ENCODE data around the gene BTBD7. TPM values are rescaled to one million over a fixed set of nuclear protein-coding genes. Genes with fewer than 3 reads are reported as not detected.

The BTBD7 gene
- total RNA-seq, 1 donor from 2014 or later: 53.2 TPM

DNA sequence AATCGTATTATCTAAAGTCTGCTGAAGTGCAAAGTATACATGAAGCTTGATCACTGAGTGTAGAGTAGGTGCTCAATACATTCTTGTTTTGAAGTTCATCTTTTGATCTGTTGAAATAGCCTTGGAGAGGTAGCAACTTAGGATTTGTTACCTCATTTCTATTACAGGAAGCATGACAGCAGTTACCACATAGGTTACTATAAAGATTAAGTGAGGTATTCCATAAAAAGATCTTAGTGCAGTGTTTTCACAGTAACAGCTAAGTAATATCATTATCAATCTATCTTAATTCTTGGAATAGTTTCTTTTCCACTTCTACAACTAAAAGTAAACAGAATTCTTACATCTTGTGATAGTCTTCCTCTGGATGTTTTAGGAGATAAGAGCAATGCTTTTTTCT lies 50.9 kb downstream of the BTBD7 start:
- peaks cover 4% of the 10 kb centered on the region for H4K20me1 ChIP-seq (ENCODE audit: insufficient read depth, low read length)
- TF ChIP-seq EZH2 (IDR thresholded peaks at IDR 0.05; ENCODE audit: insufficient read depth, low read length): no peak
- TF ChIP-seq, protein P1, sequence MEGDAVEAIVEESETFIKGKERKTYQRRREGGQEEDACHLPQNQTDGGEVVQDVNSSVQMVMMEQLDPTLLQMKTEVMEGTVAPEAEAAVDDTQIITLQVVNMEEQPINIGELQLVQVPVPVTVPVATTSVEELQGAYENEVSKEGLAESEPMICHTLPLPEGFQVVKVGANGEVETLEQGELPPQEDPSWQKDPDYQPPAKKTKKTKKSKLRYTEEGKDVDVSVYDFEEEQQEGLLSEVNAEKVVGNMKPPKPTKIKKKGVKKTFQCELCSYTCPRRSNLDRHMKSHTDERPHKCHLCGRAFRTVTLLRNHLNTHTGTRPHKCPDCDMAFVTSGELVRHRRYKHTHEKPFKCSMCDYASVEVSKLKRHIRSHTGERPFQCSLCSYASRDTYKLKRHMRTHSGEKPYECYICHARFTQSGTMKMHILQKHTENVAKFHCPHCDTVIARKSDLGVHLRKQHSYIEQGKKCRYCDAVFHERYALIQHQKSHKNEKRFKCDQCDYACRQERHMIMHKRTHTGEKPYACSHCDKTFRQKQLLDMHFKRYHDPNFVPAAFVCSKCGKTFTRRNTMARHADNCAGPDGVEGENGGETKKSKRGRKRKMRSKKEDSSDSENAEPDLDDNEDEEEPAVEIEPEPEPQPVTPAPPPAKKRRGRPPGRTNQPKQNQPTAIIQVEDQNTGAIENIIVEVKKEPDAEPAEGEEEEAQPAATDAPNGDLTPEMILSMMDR (IDR thresholded peaks at IDR 0.05; ENCODE audit: insufficient read depth, low read depth, low read length): no peak
- DNase-seq (ENCODE audit: low read depth): peak; percentile 53
- Mint-ChIP-seq H3K27ac (ENCODE audit: unreplicated experiment) (no peak overlapping the region), H3K36me3 (ENCODE audit: low read depth, unreplicated experiment) (peaks cover 2% of the 10 kb centered on the region), H3K4me1 (ENCODE audit: low read depth, unreplicated experiment) (peaks cover 23% of the 10 kb centered on the region), H3K27me3 (ENCODE audit: low read depth, unreplicated experiment) (no peaks in the 10 kb centered on the region), H3K9me3 (ENCODE audit: unreplicated experiment) (no peaks in the 10 kb centered on the region), H3K4me3 (ENCODE audit: unreplicated experiment) (no peak overlapping the region)
- FAIRE-seq: no peak
- H3K79me2 ChIP-seq (ENCODE audit: insufficient read depth, low read length): peaks cover 45% of the 10 kb centered on the region
- no peak overlapping the region for H3K27ac ChIP-seq (ENCODE audit: low read depth, low read length)
- peaks cover 12% of the 10 kb centered on the region for H3K4me1 ChIP-seq (ENCODE audit: insufficient read depth, low read length)
- H3K36me3 ChIP-seq (ENCODE audit: insufficient read depth, low read length): no peaks in the 10 kb centered on the region
- no peaks in the 10 kb centered on the region for H3K9me3 ChIP-seq (ENCODE audit: insufficient read depth, low read depth, low read length)
- no peaks in the 10 kb centered on the region for H3K27me3 ChIP-seq (ENCODE audit: insufficient read depth, low read length)
- H3K9ac ChIP-seq (ENCODE audit: low read length): no peak overlapping the region
- H3K4me3 ChIP-seq (ENCODE audit: insufficient read depth, low read depth, low read length): no peak overlapping the region
- H3K4me2 ChIP-seq (ENCODE audit: low read length): no peak overlapping the region
- no peak overlapping the region for H2AFZ ChIP-seq (ENCODE audit: low read depth, low read length)

DNA sequence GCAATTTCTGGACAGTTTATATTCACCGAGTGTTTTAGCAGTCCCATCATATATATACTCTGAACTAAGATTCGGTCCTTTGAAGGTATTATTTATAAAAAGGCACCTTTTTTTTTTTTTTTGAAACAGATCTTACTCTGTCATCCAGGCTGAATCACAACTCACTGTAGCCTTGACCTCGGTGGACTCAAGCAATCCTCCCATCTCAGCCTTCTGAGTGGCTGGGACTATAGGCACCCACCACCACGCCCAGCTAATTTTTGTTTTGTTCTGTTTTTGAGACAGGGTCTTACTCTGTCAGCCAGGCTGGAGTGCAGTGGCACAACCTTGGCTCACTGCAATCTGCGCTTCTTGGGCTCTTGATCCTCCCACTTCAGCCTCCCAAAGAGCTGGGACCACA lies 52.1 kb downstream of the BTBD7 start:
- peaks cover under 1% of the 10 kb centered on the region for H3K4me1 ChIP-seq (ENCODE audit: insufficient read depth, low read length)
- no peaks in the 10 kb centered on the region for H3K27me3 Mint-ChIP-seq (ENCODE audit: low read depth, unreplicated experiment)
- TF ChIP-seq EZH2 (IDR thresholded peaks at IDR 0.05; ENCODE audit: insufficient read depth, low read length): no peak
- TF ChIP-seq, protein P1 (IDR thresholded peaks at IDR 0.05; ENCODE audit: insufficient read depth, low read depth, low read length): no peak
- no peak overlapping the region for H3K4me3 ChIP-seq (ENCODE audit: insufficient read depth, low read depth, low read length)
- no peak for DNase-seq (ENCODE audit: low read depth)
- no peak overlapping the region for H2AFZ ChIP-seq (ENCODE audit: low read depth, low read length)
- H3K36me3 ChIP-seq (ENCODE audit: insufficient read depth, low read length): no peaks in the 10 kb centered on the region
- H3K9me3 ChIP-seq (ENCODE audit: insufficient read depth, low read depth, low read length): no peaks in the 10 kb centered on the region
- H3K9me3 Mint-ChIP-seq (ENCODE audit: unreplicated experiment): no peaks in the 10 kb centered on the region
- peaks cover 46% of the 10 kb centered on the region for H3K79me2 ChIP-seq (ENCODE audit: insufficient read depth, low read length)
- no peak overlapping the region for H3K4me3 Mint-ChIP-seq (ENCODE audit: unreplicated experiment)
- no peak overlapping the region for H3K27ac Mint-ChIP-seq (ENCODE audit: unreplicated experiment)
- no peaks in the 10 kb centered on the region for H3K36me3 Mint-ChIP-seq (ENCODE audit: low read depth, unreplicated experiment)
- H3K4me2 ChIP-seq (ENCODE audit: low read length): no peak overlapping the region
- H3K27ac ChIP-seq (ENCODE audit: low read depth, low read length): no peak overlapping the region
- H3K4me1 Mint-ChIP-seq (ENCODE audit: low read depth, unreplicated experiment): peaks cover 16% of the 10 kb centered on the region
- no peak overlapping the region for H3K9ac ChIP-seq (ENCODE audit: low read length)
- no peaks in the 10 kb centered on the region for H3K27me3 ChIP-seq (ENCODE audit: insufficient read depth, low read length)
- H4K20me1 ChIP-seq (ENCODE audit: insufficient read depth, low read length): peaks cover 6% of the 10 kb centered on the region
- no peak for FAIRE-seq

DNA sequence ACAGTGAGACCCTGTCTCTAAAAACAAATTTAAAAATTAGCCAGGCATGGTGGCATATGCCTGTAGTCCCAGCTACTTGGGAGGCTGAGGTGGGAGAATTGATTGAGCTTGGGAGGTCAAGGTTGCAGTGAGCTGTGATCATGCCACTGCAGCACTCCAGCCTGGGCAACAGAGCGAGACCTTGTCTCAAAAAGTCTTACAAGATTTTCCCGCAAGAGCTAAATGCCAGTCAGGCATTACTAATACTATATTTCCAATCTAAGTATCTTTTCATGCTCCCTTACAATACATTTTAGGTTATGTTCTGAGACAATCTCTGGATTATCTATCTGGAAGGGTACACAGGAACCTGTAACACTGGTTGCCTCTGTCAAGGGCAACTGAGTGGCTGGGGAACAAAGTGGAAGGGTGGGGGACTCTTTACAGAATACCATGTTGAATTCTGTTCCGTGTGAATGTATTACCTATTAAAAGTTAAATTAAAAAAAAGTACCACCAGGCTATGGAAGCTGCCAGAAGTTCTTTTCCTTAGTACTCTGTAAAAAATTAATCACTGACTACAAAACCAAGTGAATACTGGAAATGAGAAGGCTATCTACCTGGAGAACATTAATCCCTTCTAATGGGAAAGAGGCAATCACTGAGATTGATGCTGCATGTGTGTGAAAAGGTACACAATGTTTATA lies 56.7 kb downstream of the BTBD7 start:
- peaks cover 9% of the 10 kb centered on the region for H4K20me1 ChIP-seq (ENCODE audit: insufficient read depth, low read length)
- no peaks in the 10 kb centered on the region for H3K4me1 ChIP-seq (ENCODE audit: insufficient read depth, low read length)
- peaks cover 15% of the 10 kb centered on the region for H3K36me3 Mint-ChIP-seq (ENCODE audit: low read depth, unreplicated experiment)
- DNase-seq (ENCODE audit: low read depth): no peak
- H3K4me1 Mint-ChIP-seq (ENCODE audit: low read depth, unreplicated experiment): peaks cover 11% of the 10 kb centered on the region
- no peak overlapping the region for H2AFZ ChIP-seq (ENCODE audit: low read depth, low read length)
- peaks cover 54% of the 10 kb centered on the region for H3K79me2 ChIP-seq (ENCODE audit: insufficient read depth, low read length)
- TF ChIP-seq, protein P1 (IDR thresholded peaks at IDR 0.05; ENCODE audit: insufficient read depth, low read depth, low read length): no peak
- TF ChIP-seq EZH2 (IDR thresholded peaks at IDR 0.05; ENCODE audit: insufficient read depth, low read length): no peak
- H3K4me3 Mint-ChIP-seq (ENCODE audit: unreplicated experiment): no peak overlapping the region
- no peak overlapping the region for H3K4me2 ChIP-seq (ENCODE audit: low read length)
- H3K27me3 ChIP-seq (ENCODE audit: insufficient read depth, low read length): no peaks in the 10 kb centered on the region
- no peak overlapping the region for H3K27ac ChIP-seq (ENCODE audit: low read depth, low read length)
- H3K27me3 Mint-ChIP-seq (ENCODE audit: low read depth, unreplicated experiment): no peaks in the 10 kb centered on the region
- H3K9ac ChIP-seq (ENCODE audit: low read length): no peak overlapping the region
- peak overlapping the region; percentile 47 for H3K27ac Mint-ChIP-seq (ENCODE audit: unreplicated experiment)
- H3K9me3 Mint-ChIP-seq (ENCODE audit: unreplicated experiment): no peaks in the 10 kb centered on the region
- no peak overlapping the region for H3K4me3 ChIP-seq (ENCODE audit: insufficient read depth, low read depth, low read length)
- no peaks in the 10 kb centered on the region for H3K9me3 ChIP-seq (ENCODE audit: insufficient read depth, low read depth, low read length)
- no peaks in the 10 kb centered on the region for H3K36me3 ChIP-seq (ENCODE audit: insufficient read depth, low read length)
- FAIRE-seq: no peak

Measured in astrocyte (in vitro differentiated cells and primary cell).